B cell (primary cell): Measurements from ENCODE around the gene UNC13C. TPM values are rescaled to one million over a fixed set of nuclear protein-coding genes. Genes with fewer than 3 reads are reported as not detected.

Source experiments
- ATAC-seq: fragments of 200-7000 bp; cut with Tn5 transposase; one replicate; pipeline ENCODE4 v1.10.0; 2021; ENCODE audit warnings: low read depth, mild to moderate bottlenecking, moderate number of reproducible peaks, moderate library complexity
- CTCF ChIA-PET: fragments of 350-600 bp; sonication (Branson Sonifier 250); formaldehyde crosslinking; loops from one replicate; lab custom pipeline; 2021; ENCODE audit warnings: antibody characterized with exemption, inconsistent platforms; lab: Charles Lee
- POLR2A ChIA-PET: fragments of 350-600 bp; sonication (Branson Sonifier 250); formaldehyde crosslinking; loops from one replicate; lab custom pipeline; 2021; ENCODE audit warnings: antibody characterized with exemption; lab: Charles Lee
- DNase-seq: peaks from one replicate; pipeline ENCODE4 v3.0.0; 2013
- H2AFZ ChIP-seq: 2 replicates; pipeline ENCODE4 v1.6.1; 2012; ENCODE audit warnings: mild to moderate bottlenecking, low read depth, low read length; ENCODE audit not compliant: insufficient read depth, poor library complexity, severe bottlenecking
- H3K27ac ChIP-seq, 2 donors: 1 replicate in 1 of 2; 2 replicates in 1 of 2; pipeline ENCODE4 v1.5.1; 2012 to 2013; ENCODE audit warnings: low read length in 2 of 2, mild to moderate bottlenecking in 2 of 2, moderate library complexity in 1 of 2
- H3K27me3 ChIP-seq, 4 experiments: fragments of 200-600 bp in 1 of 4; sonication (generic) in 1 of 4; replicated peaks in 1 of 4; 1 replicate in 2 of 4; 2 replicates in 2 of 4; pipeline versions ENCODE4 v1.6.1 to v1.7.0; 2013 to 2016; ENCODE audit warnings: low read length in 3 of 4, mild to moderate bottlenecking in 2 of 4, mixed read lengths in 1 of 4, moderate library complexity in 1 of 4; ENCODE audit not compliant: insufficient read depth in 4 of 4, control insufficient read depth in 3 of 4; ENCODE audit errors: control extremely low read depth in 1 of 4
- H3K36me3 ChIP-seq, 2 experiments: replicated peaks in 1 of 2; 1 replicate in 1 of 2; 2 replicates in 1 of 2; pipeline versions ENCODE4 v1.6.1 to v1.7.1; 2013; ENCODE audit warnings: low read length in 1 of 2; ENCODE audit not compliant: insufficient read depth in 2 of 2, control insufficient read depth in 1 of 2; ENCODE audit errors: control extremely low read depth in 1 of 2, extremely low read depth in 1 of 2
- H3K4me1 ChIP-seq, 2 donors: fragments of 200-600 bp in 1 of 2; sonication (generic) in 1 of 2; 1 replicate in 1 of 2; 2 replicates in 1 of 2; pipeline versions ENCODE4 v1.5.1 to v1.6.1; 2013 to 2017; ENCODE audit warnings: low read length in 2 of 2; ENCODE audit not compliant: control insufficient read depth in 2 of 2, insufficient read depth in 2 of 2
- H3K4me2 ChIP-seq: replicated peaks from 2 replicates; pipeline ENCODE3; 2012; ENCODE audit warnings: mild to moderate bottlenecking, low read depth, low read length; ENCODE audit not compliant: poor library complexity, severe bottlenecking
- H3K4me3 ChIP-seq, 5 experiments: fragments of 200-600 bp in 1 of 5; sonication (generic) in 1 of 5; 1 replicate in 3 of 5; 2 replicates in 2 of 5; pipeline versions ENCODE4 v1.5.1 to v1.7.0; 2011 to 2016; ENCODE audit warnings: low read length in 4 of 5, mild to moderate bottlenecking in 4 of 5, low read depth in 2 of 5, control low read depth in 1 of 5, moderate library complexity in 1 of 5; ENCODE audit not compliant: insufficient read depth in 1 of 5; ENCODE audit errors: control extremely low read depth in 1 of 5, extremely low read depth in 1 of 5
- H3K79me2 ChIP-seq: fragments of 200-600 bp; sonication (generic); one replicate; pipeline ENCODE4 v1.6.0; 2016; ENCODE audit warnings: low read length; ENCODE audit not compliant: control insufficient read depth, insufficient read depth
- H3K9ac ChIP-seq: fragments of 200-600 bp; sonication (generic); 2 replicates; pipeline ENCODE4 v1.6.1; 2017; ENCODE audit warnings: mild to moderate bottlenecking, low read length, moderate library complexity
- H3K9me3 ChIP-seq, 3 donors: one replicate each; pipeline versions ENCODE4 v1.6.1 to v1.7.1; 2013; ENCODE audit warnings: low read length in 2 of 3; ENCODE audit not compliant: control insufficient read depth in 2 of 3, insufficient read depth in 1 of 3; ENCODE audit errors: control extremely low read depth in 1 of 3
- H4K20me1 ChIP-seq: 2 replicates; pipeline ENCODE4 v1.6.0; 2012; ENCODE audit warnings: mild to moderate bottlenecking, low read length; ENCODE audit not compliant: insufficient read depth, control insufficient read depth, poor library complexity, severe bottlenecking
- H3K27ac Mint-ChIP-seq: one replicate; pipeline ENCODE4 v1.8.0; 2021; ENCODE audit warnings: mixed read lengths
- H3K27me3 Mint-ChIP-seq: one replicate; pipeline ENCODE4 v1.8.0; 2021; ENCODE audit warnings: mixed read lengths
- H3K4me1 Mint-ChIP-seq: one replicate; pipeline ENCODE4 v1.8.0; 2021; ENCODE audit warnings: mixed read lengths
- H3K4me3 Mint-ChIP-seq: one replicate; pipeline ENCODE4 v1.8.0; 2021; ENCODE audit warnings: mixed read lengths
- H3K9me3 Mint-ChIP-seq: one replicate; pipeline ENCODE4 v1.8.0; 2022; ENCODE audit warnings: mixed read lengths; ENCODE audit not compliant: insufficient read depth
- CTCF ChIP-seq: fragments of 200-600 bp; IDR thresholded peaks from one replicate; pipeline ENCODE4 v1.8.0; 2022; ENCODE audit warnings: antibody characterized with exemption, mild to moderate bottlenecking
- EZH2 ChIP-seq: IDR thresholded peaks from 2 replicates; pipeline ENCODE4 v1.6.1; 2012; ENCODE audit warnings: borderline replicate concordance, low read depth, mild to moderate bottlenecking, moderate library complexity, low read length; ENCODE audit not compliant: insufficient read depth, poor library complexity, severe bottlenecking
- WGBS: methylation state at CpG from one replicate; pipeline ENCODE4 v1.1.5; 2013; ENCODE audit warnings: missing lambda C conversion rate; ENCODE audit not compliant: insufficient coverage; 5-methylcytosine and 5-hydroxymethylcytosine counted together
- intact Hi-C: fragments of 100-400 bp; cut with micrococcal nuclease; formaldehyde crosslinking; loops from one replicate; pipeline ENCODE4 v1.10.0; 2022
- polyA plus RNA-seq: library from polyadenylated mRNA; depleted of rRNA; stranded (reverse); fragments of >200 nt; gene quantifications from 2 replicates; pipeline ENCODE4 v1.2.3, GENCODE V29; 2012
- total RNA-seq, 2 donors: library from RNA; stranded (reverse); fragments of 120-200 nt in 1 of 2; gene quantifications; 1 replicate in 1 of 2; 2 replicates in 1 of 2; pipeline versions ENCODE4 v1.2.3 to v1.2.4, GENCODE V29; 2013 to 2022

The UNC13C gene
- total and polyA plus RNA-seq, 2 donors (not counting 1 experiment from before 2014, with no cell fraction given): not detected

- TF ChIP-seq EZH2 (no peak), CTCF (no peak)
- Histone ChIP-seq H4K20me1 (no peaks in the 10 kb centered on the region), H3K4me1 (no peaks in the 10 kb centered on the region), H2AFZ (no peak overlapping the region), H3K27ac (no peak overlapping the region), H3K4me3 (no peak overlapping the region), H3K4me2 (no peak overlapping the region), H3K27me3 (no peaks in the 10 kb centered on the region), H3K9ac (no peak overlapping the region), H3K9me3 (no peaks in the 10 kb centered on the region), H3K79me2 (no peaks in the 10 kb centered on the region), H3K36me3 (no peaks in the 10 kb centered on the region)
- Mint-ChIP-seq H3K9me3 (no peaks in the 10 kb centered on the region), H3K4me1 (peaks cover 7% of the 10 kb centered on the region), H3K27me3 (no peaks in the 10 kb centered on the region), H3K4me3 (no peak overlapping the region), H3K27ac (no peak overlapping the region)
- WGBS: no CpG with 5 or more reads among the region's 2 CpGs
- ATAC-seq (no peak), DNase-seq (no peak)
- intact Hi-C loops: no loop called here
- CTCF ChIA-PET: no interaction called here
- POLR2A ChIA-PET: no interaction called here
Observed at GRCh38 chr15:54517366-54517765, 539.1 kb downstream of the UNC13C start.

GRCh38 chr15:54518156-54518882 lies 540.1 kb downstream of the UNC13C start:
- DNase-seq: no peak
- CTCF ChIA-PET: no interaction called here
- Histone ChIP-seq H3K9me3 (no peaks in the 10 kb centered on the region), H3K27ac (no peak overlapping the region), H2AFZ (peak overlapping the region; percentile 8), H4K20me1 (no peaks in the 10 kb centered on the region), H3K9ac (no peak overlapping the region), H3K4me3 (no peak overlapping the region), H3K4me1 (no peaks in the 10 kb centered on the region), H3K36me3 (no peaks in the 10 kb centered on the region), H3K27me3 (no peaks in the 10 kb centered on the region), H3K79me2 (no peaks in the 10 kb centered on the region), H3K4me2 (no peak overlapping the region)
- TF ChIP-seq CTCF: no peak
- TF ChIP-seq EZH2: no peak
- no peak for ATAC-seq
- H3K9me3 Mint-ChIP-seq: no peaks in the 10 kb centered on the region
- POLR2A ChIA-PET: no interaction called here
- intact Hi-C loops: no loop called here
- no CpG with 5 or more reads among the region's 5 CpGs for WGBS
- H3K4me1 Mint-ChIP-seq: peaks cover 7% of the 10 kb centered on the region
- H3K4me3 Mint-ChIP-seq: no peak overlapping the region
- H3K27me3 Mint-ChIP-seq: no peaks in the 10 kb centered on the region
- no peak overlapping the region for H3K27ac Mint-ChIP-seq
